ENCODE results near the gene PDCD1LG2.

PDCD1LG2 gene

GRCh38 chr9:5587024-5587423, 76.7 kb downstream of the PDCD1LG2 start:
- TF ChIP-seq SIN3A (IDR thresholded peaks at IDR 0.05; ENCODE audit: borderline replicate concordance, insufficient read depth, low read length) (no peak), FOXP2 (optimal IDR thresholded peaks at IDR 0.05; ENCODE audit: borderline replicate concordance, extremely low read depth, extremely low read length, insufficient read depth) (no peak), TAF1 (IDR thresholded peaks at IDR 0.05; ENCODE audit: borderline replicate concordance, insufficient read depth, low read length) (no peak), POLR2AphosphoS5 (IDR thresholded peaks at IDR 0.05; ENCODE audit: low read depth, low read length) (no peak)
- TF ChIP-seq, protein P1, sequence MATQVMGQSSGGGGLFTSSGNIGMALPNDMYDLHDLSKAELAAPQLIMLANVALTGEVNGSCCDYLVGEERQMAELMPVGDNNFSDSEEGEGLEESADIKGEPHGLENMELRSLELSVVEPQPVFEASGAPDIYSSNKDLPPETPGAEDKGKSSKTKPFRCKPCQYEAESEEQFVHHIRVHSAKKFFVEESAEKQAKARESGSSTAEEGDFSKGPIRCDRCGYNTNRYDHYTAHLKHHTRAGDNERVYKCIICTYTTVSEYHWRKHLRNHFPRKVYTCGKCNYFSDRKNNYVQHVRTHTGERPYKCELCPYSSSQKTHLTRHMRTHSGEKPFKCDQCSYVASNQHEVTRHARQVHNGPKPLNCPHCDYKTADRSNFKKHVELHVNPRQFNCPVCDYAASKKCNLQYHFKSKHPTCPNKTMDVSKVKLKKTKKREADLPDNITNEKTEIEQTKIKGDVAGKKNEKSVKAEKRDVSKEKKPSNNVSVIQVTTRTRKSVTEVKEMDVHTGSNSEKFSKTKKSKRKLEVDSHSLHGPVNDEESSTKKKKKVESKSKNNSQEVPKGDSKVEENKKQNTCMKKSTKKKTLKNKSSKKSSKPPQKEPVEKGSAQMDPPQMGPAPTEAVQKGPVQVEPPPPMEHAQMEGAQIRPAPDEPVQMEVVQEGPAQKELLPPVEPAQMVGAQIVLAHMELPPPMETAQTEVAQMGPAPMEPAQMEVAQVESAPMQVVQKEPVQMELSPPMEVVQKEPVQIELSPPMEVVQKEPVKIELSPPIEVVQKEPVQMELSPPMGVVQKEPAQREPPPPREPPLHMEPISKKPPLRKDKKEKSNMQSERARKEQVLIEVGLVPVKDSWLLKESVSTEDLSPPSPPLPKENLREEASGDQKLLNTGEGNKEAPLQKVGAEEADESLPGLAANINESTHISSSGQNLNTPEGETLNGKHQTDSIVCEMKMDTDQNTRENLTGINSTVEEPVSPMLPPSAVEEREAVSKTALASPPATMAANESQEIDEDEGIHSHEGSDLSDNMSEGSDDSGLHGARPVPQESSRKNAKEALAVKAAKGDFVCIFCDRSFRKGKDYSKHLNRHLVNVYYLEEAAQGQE (IDR thresholded peaks at IDR 0.05; ENCODE audit: insufficient read depth in 1 of 2, low read depth in 2 of 2, low read length in 2 of 2): no peak

DNA sequence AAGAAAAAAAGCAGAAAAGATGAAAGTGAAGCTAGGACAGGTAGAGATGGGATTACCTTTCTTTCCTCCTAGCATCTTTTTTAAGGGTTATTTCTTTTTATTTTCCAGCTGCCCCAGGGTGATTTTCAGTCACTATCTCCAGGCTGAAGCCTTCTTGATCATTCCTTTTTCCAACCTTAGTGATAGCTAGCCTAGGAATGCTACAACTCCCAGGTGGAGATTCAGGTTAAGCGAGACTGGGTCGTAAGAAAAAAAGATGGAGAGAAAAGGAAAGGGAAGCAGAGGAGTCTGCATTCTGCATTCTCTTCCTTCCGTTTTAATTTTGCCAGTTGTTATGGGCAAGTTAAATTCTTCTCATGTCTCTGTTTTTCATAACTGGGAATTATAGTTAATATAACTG, 81.9 kb downstream of the PDCD1LG2 start:
- no peak for TF ChIP-seq POLR2AphosphoS5 (IDR thresholded peaks at IDR 0.05; ENCODE audit: low read depth, low read length)
- no peak for TF ChIP-seq TAF1 (IDR thresholded peaks at IDR 0.05; ENCODE audit: borderline replicate concordance, insufficient read depth, low read length)
- no peak for TF ChIP-seq SIN3A (IDR thresholded peaks at IDR 0.05; ENCODE audit: borderline replicate concordance, insufficient read depth, low read length)

- TF ChIP-seq SIN3A (IDR thresholded peaks at IDR 0.05; ENCODE audit: borderline replicate concordance, insufficient read depth, low read length) (no peak), FOXP2 (optimal IDR thresholded peaks at IDR 0.05; ENCODE audit: borderline replicate concordance, extremely low read depth, extremely low read length, insufficient read depth) (no peak), TAF1 (IDR thresholded peaks at IDR 0.05; ENCODE audit: borderline replicate concordance, insufficient read depth, low read length) (no peak), POLR2AphosphoS5 (IDR thresholded peaks at IDR 0.05; ENCODE audit: low read depth, low read length) (no peak)
- TF ChIP-seq, protein P1 (IDR thresholded peaks at IDR 0.05; ENCODE audit: insufficient read depth in 1 of 2, low read depth in 2 of 2, low read length in 2 of 2): no peak
Measured at GRCh38 chr9:5592904-5593303, 82.6 kb downstream of the PDCD1LG2 start.

DNA sequence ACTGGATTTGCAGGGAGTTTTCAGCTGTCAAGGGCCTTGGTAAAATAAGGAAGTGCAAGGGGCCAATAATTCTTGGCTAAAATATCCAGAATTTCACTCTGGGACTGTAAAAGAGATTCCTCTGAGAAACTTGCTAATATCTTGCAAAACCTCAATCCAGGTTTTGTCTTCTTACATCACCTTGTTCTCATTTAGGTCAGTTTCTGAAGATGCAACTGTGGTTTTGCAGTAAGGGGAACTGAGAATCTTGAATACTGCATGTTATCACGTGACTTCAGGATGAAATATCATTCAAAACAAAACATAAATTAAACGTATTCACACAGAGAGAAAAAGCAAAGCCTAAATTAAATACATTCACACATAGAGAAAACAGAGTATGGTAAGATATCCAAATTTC, 83.6 kb downstream of the PDCD1LG2 start:
- TF ChIP-seq TAF1 (IDR thresholded peaks at IDR 0.05; ENCODE audit: borderline replicate concordance, insufficient read depth, low read length) (no peak), SIN3A (IDR thresholded peaks at IDR 0.05; ENCODE audit: borderline replicate concordance, insufficient read depth, low read length) (no peak), FOXP2 (optimal IDR thresholded peaks at IDR 0.05; ENCODE audit: borderline replicate concordance, extremely low read depth, extremely low read length, insufficient read depth) (no peak), POLR2AphosphoS5 (IDR thresholded peaks at IDR 0.05; ENCODE audit: low read depth, low read length) (no peak)
- TF ChIP-seq, protein P1 (IDR thresholded peaks at IDR 0.05; ENCODE audit: insufficient read depth in 1 of 2, low read depth in 2 of 2, low read length in 2 of 2): no peak

- TF ChIP-seq SIN3A (IDR thresholded peaks at IDR 0.05; ENCODE audit: borderline replicate concordance, insufficient read depth, low read length) (no peak), POLR2AphosphoS5 (IDR thresholded peaks at IDR 0.05; ENCODE audit: low read depth, low read length) (no peak)
- TF ChIP-seq, protein P1 (IDR thresholded peaks at IDR 0.05; ENCODE audit: insufficient read depth in 1 of 2, low read depth in 2 of 2, low read length in 2 of 2): no peak
Measured at GRCh38 chr9:5596173-5596572, 85.8 kb downstream of the PDCD1LG2 start.

Data from PFSK-1 (cell line).